Esophagus muscularis mucosa (tissue), 4 donors: Measurements from ENCODE around the gene UBE2J2. TPM values are rescaled to one million over a fixed set of nuclear protein-coding genes. Genes with fewer than 3 reads are reported as not detected.

Experiments used
- DNase-seq: peaks from one replicate; pipeline ENCODE4 v3.0.0-alpha.2; 2017; ENCODE audit errors: extremely low spot score
- H3K27ac ChIP-seq, 4 donors: fragments of 200-600 bp; sonication (generic); replicated peaks in 1 of 4; 1 replicate in 3 of 4; 2 replicates in 1 of 4; pipeline ENCODE4 v1.5.1; 2016 to 2019; ENCODE audit warnings: mild to moderate bottlenecking in 1 of 4
- H3K27me3 ChIP-seq, 4 donors: fragments of 200-600 bp; sonication (generic); one replicate each; pipeline versions ENCODE4 v1.5.1 to v1.6.0; 2016 to 2019
- H3K36me3 ChIP-seq, 4 donors: fragments of 200-600 bp; sonication (generic); one replicate each; pipeline ENCODE4 v1.5.1; 2016 to 2019
- H3K4me1 ChIP-seq, 4 donors: fragments of 200-600 bp; sonication (generic); one replicate each; pipeline ENCODE4 v1.5.1; 2016 to 2019
- H3K4me3 ChIP-seq, 4 donors: fragments of 200-600 bp; sonication (generic); 1 replicate in 2 of 4; 2 replicates in 2 of 4; pipeline ENCODE4 v1.5.1; 2016 to 2019; ENCODE audit warnings: mild to moderate bottlenecking in 4 of 4, moderate library complexity in 1 of 4
- H3K9me3 ChIP-seq, 4 donors: fragments of 200-600 bp; sonication (generic); 1 replicate in 3 of 4; 2 replicates in 1 of 4; pipeline ENCODE4 v1.5.1; 2016 to 2019
- EP300 ChIP-seq: sonication (generic); formaldehyde crosslinking; IDR thresholded peaks from one replicate; pipeline ENCODE4 v1.6.1; 2017; ENCODE audit warnings: antibody characterized with exemption
- POLR2A ChIP-seq: fragments of 450-650 bp; IDR thresholded peaks from one replicate; pipeline ENCODE4 v1.6.1; 2017; ENCODE audit warnings: antibody characterized with exemption, moderate library complexity, mild to moderate bottlenecking, low read depth
- POLR2AphosphoS5 ChIP-seq, 2 donors: sonication (generic); formaldehyde crosslinking; IDR thresholded peaks; one replicate each; pipeline ENCODE4 v1.6.1; 2017; ENCODE audit warnings: antibody characterized with exemption in 2 of 2
- WGBS: methylation state at CpG from one replicate; pipeline ENCODE4 v1.1.5; 2018; 5-methylcytosine and 5-hydroxymethylcytosine counted together
- intact Hi-C: fragments of 100-400 bp; cut with DNase I; formaldehyde crosslinking; loops from one replicate; pipeline ENCODE4 v1.15.1; 2023
- total RNA-seq, 4 donors: library from RNA; depleted of rRNA; stranded (reverse); fragments of >200 nt; gene quantifications; one replicate each; pipeline versions ENCODE4 v1.1.0 to v1.2.1, GENCODE V29; 2016
- TF ChIP-seq, protein P1 (sequence below), 3 experiments: fragments of 200-600 bp in 2 of 3; fragments of 450-650 bp in 1 of 3; sonication (generic) in 2 of 3; IDR thresholded peaks; one replicate each; pipeline ENCODE4 v1.5.1; 2017 to 2019; ENCODE audit warnings: antibody characterized with exemption in 3 of 3, mild to moderate bottlenecking in 2 of 3, moderate library complexity in 1 of 3

Gene UBE2J2
- total RNA-seq, 4 donors from 2014 or later = 34.9 to 61.4 (median 49.5) TPM

DNA sequence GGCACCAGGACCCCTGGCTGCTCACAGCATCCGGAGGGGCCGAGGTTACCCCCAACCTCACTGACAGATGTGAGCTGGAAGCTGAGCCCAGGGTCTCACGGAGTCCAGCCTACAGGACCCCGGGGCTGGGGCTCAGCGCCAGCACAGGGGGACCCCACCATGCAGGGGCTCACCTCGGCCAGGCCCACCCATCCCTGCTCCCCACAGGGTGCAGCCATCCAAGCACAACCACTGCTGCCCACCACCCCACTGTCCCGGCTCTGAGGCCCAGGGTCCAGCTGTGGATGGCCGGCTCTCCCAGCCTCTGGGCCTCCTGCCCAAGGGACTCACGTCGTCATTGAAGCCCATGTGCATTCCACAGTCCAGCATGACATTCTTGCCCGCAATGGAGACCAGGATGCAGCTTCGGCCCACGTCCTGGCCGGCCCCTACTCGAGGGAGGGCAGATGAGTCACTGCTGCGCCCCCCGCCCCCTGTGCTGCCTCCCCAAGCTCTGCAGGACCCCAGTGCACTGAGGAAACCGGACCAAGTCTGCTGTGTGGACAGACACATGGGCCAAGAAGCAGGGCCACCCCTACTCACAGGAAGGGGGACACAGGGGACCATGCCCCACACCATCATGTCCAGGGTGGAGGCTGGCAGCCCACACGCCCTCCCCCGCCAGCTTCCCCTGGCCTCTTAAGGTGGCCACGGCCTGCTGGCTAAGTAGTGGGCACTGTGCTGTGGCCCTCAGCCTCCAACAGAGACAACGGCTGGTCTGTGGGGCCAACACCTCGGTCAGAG, 47.2 kb upstream of the UBE2J2 start:
- peaks cover 8 to 51% (median 30%) of the 10 kb centered on the region in 4 donors for H3K36me3 ChIP-seq
- intact Hi-C loops = no loop called here
- H3K4me3 ChIP-seq = no peak overlapping the region
- DNase-seq = no peak
- H3K9me3 ChIP-seq = no peaks in the 10 kb centered on the region
- no peaks in the 10 kb centered on the region for H3K27me3 ChIP-seq
- TF ChIP-seq POLR2A = no peak
- TF ChIP-seq, protein P1, sequence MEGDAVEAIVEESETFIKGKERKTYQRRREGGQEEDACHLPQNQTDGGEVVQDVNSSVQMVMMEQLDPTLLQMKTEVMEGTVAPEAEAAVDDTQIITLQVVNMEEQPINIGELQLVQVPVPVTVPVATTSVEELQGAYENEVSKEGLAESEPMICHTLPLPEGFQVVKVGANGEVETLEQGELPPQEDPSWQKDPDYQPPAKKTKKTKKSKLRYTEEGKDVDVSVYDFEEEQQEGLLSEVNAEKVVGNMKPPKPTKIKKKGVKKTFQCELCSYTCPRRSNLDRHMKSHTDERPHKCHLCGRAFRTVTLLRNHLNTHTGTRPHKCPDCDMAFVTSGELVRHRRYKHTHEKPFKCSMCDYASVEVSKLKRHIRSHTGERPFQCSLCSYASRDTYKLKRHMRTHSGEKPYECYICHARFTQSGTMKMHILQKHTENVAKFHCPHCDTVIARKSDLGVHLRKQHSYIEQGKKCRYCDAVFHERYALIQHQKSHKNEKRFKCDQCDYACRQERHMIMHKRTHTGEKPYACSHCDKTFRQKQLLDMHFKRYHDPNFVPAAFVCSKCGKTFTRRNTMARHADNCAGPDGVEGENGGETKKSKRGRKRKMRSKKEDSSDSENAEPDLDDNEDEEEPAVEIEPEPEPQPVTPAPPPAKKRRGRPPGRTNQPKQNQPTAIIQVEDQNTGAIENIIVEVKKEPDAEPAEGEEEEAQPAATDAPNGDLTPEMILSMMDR (IDR thresholded peaks at IDR 0.05) = no peak
- no peak for TF ChIP-seq POLR2AphosphoS5 (IDR thresholded peaks at IDR 0.05)
- no peak for TF ChIP-seq EP300
- H3K27ac ChIP-seq = peak overlapping the region; percentile 80 to 84 (median 84)
- H3K4me1 ChIP-seq = peaks cover 50 to 93% (median 91%) of the 10 kb centered on the region in 4 donors
- WGBS = 70% methylated on average over 14 of the region's 23 CpGs

DNA sequence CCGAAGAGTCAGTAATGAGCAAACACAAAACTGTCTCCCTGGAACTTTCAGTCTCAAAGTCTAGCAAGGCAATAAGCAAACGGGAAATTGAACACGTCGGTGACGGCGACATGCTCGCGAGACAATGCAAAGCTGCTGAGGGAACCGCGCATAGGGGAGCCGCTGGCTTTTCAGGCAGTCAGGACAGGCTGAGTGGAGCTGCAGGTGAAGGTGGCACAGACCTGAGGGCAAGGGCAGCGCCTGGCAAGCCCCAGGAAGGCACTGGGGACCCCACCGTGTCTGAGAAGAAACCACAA, 45.9 kb upstream of the UBE2J2 start:
- Histone ChIP-seq H3K27ac (peak overlapping the region; percentile 80 to 84 (median 84)), H3K4me1 (peaks cover 40 to 96% (median 91%) of the 10 kb centered on the region in 4 donors), H3K9me3 (no peaks in the 10 kb centered on the region), H3K36me3 (peaks cover 9 to 59% (median 38%) of the 10 kb centered on the region in 4 donors), H3K4me3 (no peak overlapping the region), H3K27me3 (no peaks in the 10 kb centered on the region)
- intact Hi-C loops = no loop called here
- no peak for DNase-seq
- 93% methylated on average over 13 of the region's 13 CpGs for WGBS
- TF ChIP-seq POLR2A = no peak
- TF ChIP-seq POLR2AphosphoS5 (IDR thresholded peaks at IDR 0.05) = no peak
- no peak for TF ChIP-seq EP300
- TF ChIP-seq, protein P1 (IDR thresholded peaks at IDR 0.05) = no peak

DNA sequence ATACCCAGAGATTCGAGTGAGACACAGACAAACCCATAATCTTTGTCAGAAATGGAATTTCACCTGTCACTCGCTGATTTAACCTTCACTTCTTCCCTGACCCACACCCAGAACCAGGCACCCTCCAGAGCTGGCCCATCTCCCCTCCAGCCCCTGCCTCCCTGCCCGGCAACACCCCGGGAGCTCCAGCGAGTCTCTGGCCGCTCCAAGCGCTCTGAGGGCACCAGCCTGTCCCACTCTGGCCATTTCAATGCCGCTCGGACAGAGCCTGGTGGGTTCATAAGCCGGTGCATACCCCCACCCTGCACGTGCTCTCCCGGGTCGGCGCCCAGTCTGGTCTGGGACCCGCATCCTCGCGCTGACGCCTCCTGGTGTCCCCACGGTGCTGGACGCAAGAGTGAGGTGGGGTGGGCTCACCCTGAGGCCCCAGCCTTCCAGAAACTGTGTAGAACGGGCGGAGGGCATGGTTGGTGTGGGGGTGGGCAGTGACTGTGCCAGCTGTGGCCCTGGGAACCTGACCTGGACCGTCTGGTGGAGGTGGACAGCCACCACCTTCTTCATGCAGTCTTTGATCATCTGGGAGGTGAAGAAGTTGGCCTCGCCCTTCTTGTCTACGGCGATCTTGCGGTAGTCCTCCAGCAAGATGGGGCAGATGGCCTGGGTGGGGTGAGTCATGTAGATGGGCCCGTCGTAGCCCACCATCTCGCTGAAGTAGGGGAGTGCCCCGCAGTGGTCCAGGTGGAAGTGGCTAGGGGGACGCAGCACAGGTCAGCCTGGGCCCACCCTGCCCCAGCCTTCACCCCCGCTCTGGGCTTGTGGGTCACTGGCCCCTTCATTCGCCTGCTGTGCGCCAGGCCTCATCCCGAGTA, 45.4 kb upstream of the UBE2J2 start:
- H3K9me3 ChIP-seq = no peaks in the 10 kb centered on the region
- no peak for DNase-seq
- H3K27me3 ChIP-seq = no peaks in the 10 kb centered on the region
- peaks cover 15 to 65% (median 44%) of the 10 kb centered on the region in 4 donors for H3K36me3 ChIP-seq
- peak overlapping the region; percentile 80 to 84 (median 84) for H3K27ac ChIP-seq
- peaks cover 40 to 95% (median 90%) of the 10 kb centered on the region in 4 donors for H3K4me1 ChIP-seq
- H3K4me3 ChIP-seq = no peak overlapping the region
- intact Hi-C loops = no loop called here
- WGBS = 84% methylated on average over 16 of the region's 36 CpGs
- TF ChIP-seq, protein P1 (IDR thresholded peaks at IDR 0.05) = no peak
- TF ChIP-seq EP300 (no peak), POLR2A (no peak), POLR2AphosphoS5 (IDR thresholded peaks at IDR 0.05) (no peak)

DNA sequence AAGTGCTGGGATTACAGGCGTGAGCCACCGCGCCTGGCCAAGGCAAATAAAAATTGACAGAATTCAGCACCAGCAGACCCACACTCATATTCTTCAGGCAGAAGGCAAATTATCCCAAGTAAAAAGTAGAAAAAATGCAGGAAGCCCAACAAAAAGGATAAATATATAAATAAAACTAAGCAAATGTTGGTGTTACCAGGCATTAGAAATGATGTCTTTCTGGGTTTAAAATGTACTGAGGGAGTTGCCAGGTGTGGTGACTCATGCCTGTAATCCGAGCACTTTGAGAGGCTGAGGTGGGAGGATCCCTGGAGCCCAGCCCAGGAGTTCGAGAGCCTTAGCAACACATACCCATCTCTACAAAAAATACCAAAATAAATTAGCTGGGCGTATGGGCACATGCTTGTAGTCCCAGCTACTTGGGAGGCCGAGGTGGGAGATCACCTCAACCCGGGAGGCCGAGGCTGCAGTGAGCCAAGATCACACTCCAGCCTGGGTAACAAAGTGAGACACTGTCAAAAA, 44.5 kb upstream of the UBE2J2 start:
- peak; percentile 98 for DNase-seq
- Histone ChIP-seq H3K4me1 (peaks cover 35 to 87% (median 82%) of the 10 kb centered on the region in 4 donors), H3K27ac (peak overlapping the region; percentile 80 to 84 (median 84)), H3K36me3 (peaks cover 23 to 73% (median 52%) of the 10 kb centered on the region in 4 donors), H3K9me3 (no peaks in the 10 kb centered on the region), H3K4me3 (no peak overlapping the region), H3K27me3 (no peaks in the 10 kb centered on the region)
- WGBS = 36% methylated on average over 9 of the region's 9 CpGs
- intact Hi-C loops = no loop called here
- TF ChIP-seq, protein P1 (IDR thresholded peaks at IDR 0.05) = no peak
- TF ChIP-seq POLR2AphosphoS5 (IDR thresholded peaks at IDR 0.05) = peak; percentile 72
